Measurements from ENCODE around the gene TTLL12. TPM values are rescaled to one million over a fixed set of nuclear protein-coding genes. Genes with fewer than 3 reads are reported as not detected.

TTLL12 gene
- total RNA-seq, 4 donors from 2014 or later, result 43.6 to 93.9 (median 81.4) TPM

DNA sequence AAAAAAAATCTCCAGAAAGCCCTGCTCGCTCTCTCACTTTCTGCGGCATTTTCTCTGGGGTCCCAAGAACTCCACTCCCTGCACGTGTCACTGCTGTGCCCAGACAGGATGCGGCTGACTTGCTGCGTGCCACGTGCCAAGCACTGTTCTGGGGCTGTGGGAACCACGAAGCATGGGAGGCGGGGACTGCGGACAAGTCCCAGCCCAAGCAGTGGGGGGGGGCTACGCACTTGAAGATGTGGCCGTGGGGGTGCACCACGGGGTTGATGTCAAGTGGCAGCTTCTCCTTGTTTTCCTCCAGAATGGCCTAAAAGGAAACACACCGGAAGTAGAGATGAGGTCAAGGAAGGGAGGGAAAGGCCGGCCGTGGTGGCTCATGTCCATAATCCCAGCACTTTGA is 10.8 kb downstream of the TTLL12 start:
- Histone ChIP-seq H3K4me3 (no peak overlapping the region), H3K27me3 (no peaks in the 10 kb centered on the region), H3K27ac (no peak overlapping the region), H3K9me3 (no peaks in the 10 kb centered on the region), H3K36me3 (peaks cover 78% of the 10 kb centered on the region), H3K4me1 (peaks cover 21% of the 10 kb centered on the region)
- WGBS, result 82% methylated on average over 15 of the region's 15 CpGs
- no peak for DNase-seq (ENCODE audit: low spot score in 2 of 2)
- TF ChIP-seq, protein P1, sequence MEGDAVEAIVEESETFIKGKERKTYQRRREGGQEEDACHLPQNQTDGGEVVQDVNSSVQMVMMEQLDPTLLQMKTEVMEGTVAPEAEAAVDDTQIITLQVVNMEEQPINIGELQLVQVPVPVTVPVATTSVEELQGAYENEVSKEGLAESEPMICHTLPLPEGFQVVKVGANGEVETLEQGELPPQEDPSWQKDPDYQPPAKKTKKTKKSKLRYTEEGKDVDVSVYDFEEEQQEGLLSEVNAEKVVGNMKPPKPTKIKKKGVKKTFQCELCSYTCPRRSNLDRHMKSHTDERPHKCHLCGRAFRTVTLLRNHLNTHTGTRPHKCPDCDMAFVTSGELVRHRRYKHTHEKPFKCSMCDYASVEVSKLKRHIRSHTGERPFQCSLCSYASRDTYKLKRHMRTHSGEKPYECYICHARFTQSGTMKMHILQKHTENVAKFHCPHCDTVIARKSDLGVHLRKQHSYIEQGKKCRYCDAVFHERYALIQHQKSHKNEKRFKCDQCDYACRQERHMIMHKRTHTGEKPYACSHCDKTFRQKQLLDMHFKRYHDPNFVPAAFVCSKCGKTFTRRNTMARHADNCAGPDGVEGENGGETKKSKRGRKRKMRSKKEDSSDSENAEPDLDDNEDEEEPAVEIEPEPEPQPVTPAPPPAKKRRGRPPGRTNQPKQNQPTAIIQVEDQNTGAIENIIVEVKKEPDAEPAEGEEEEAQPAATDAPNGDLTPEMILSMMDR (IDR thresholded peaks at IDR 0.05), result no peak
- TF ChIP-seq EP300 (IDR thresholded peaks at IDR 0.05), result no peak
- no peak for TF ChIP-seq POLR2A (IDR thresholded peaks at IDR 0.05)
- TF ChIP-seq POLR2AphosphoS5 (IDR thresholded peaks at IDR 0.05), result no peak

GRCh38 chr22:43174941-43175531 is 11.9 kb downstream of the TTLL12 start:
- Histone ChIP-seq H3K4me1 (peaks cover 21% of the 10 kb centered on the region), H3K36me3 (peaks cover 77% of the 10 kb centered on the region), H3K27ac (peak overlapping the region; percentile 32), H3K9me3 (no peaks in the 10 kb centered on the region), H3K4me3 (no peak overlapping the region), H3K27me3 (no peaks in the 10 kb centered on the region)
- no peak for DNase-seq (ENCODE audit: low spot score in 2 of 2)
- no peak for TF ChIP-seq POLR2AphosphoS5 (IDR thresholded peaks at IDR 0.05)
- TF ChIP-seq, protein P1 (IDR thresholded peaks at IDR 0.05), result no peak
- TF ChIP-seq POLR2A (IDR thresholded peaks at IDR 0.05), result no peak
- TF ChIP-seq EP300 (IDR thresholded peaks at IDR 0.05), result no peak
- WGBS, result 68% methylated on average over 7 of the region's 9 CpGs

DNA sequence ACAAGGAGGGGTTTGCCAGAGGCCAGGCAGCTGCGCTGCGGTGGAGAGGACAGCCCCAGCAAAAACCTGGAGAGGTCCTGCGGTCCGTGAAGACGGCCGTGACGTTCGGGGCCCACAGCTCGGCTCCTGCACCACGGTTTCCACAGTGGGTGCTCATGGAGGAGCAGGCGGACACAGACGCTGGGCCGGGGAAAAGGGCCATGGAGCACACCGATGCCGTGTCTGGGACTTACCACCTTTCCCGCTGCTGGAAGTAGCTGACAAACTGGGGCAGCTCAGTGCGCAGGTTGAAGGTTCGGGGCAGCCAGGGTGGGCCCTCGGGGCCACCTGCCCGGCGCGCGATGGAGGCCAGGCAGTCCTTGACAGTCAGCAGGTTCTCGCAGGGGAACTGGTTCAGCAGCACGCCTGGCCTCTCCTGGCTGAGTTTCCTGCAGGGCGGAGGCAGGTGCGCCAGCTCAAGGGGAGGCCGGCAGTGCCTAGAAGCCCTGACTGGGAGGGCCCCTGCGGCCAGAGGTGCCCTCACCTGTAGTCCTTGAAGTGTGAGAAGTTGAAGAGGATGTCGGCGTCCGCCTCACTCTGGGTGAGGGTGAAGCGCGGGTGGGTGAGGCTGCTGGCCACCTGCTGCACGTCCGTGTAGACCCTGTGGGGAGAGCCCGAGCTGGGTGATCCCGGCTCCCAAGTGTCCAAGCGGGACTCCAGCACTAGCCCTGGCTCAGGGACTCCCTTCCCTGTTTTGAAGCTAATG is 12.8 kb downstream of the TTLL12 start:
- no peak for DNase-seq (ENCODE audit: low spot score in 2 of 2)
- H3K36me3 ChIP-seq, result peaks cover 76% of the 10 kb centered on the region
- peaks cover 21% of the 10 kb centered on the region for H3K4me1 ChIP-seq
- TF ChIP-seq POLR2A (IDR thresholded peaks at IDR 0.05), result no peak
- no peak for TF ChIP-seq EP300 (IDR thresholded peaks at IDR 0.05)
- no peak for TF ChIP-seq POLR2AphosphoS5 (IDR thresholded peaks at IDR 0.05)
- TF ChIP-seq, protein P1 (IDR thresholded peaks at IDR 0.05), result no peak
- no peak overlapping the region for H3K4me3 ChIP-seq
- 91% methylated on average over 17 of the region's 39 CpGs for WGBS
- H3K9me3 ChIP-seq, result no peaks in the 10 kb centered on the region
- H3K27me3 ChIP-seq, result no peaks in the 10 kb centered on the region
- peak overlapping the region; percentile 32 for H3K27ac ChIP-seq

GRCh38 chr22:43173566-43173965 is 13.4 kb downstream of the TTLL12 start:
- H3K9me3 ChIP-seq, result no peaks in the 10 kb centered on the region
- H3K4me1 ChIP-seq, result peaks cover 23% of the 10 kb centered on the region
- H3K36me3 ChIP-seq, result peaks cover 74% of the 10 kb centered on the region
- 97% methylated on average over 9 of the region's 9 CpGs for WGBS
- H3K27me3 ChIP-seq, result no peaks in the 10 kb centered on the region
- no peak overlapping the region for H3K27ac ChIP-seq
- TF ChIP-seq EP300 (IDR thresholded peaks at IDR 0.05) (no peak), POLR2AphosphoS5 (IDR thresholded peaks at IDR 0.05) (no peak), POLR2A (IDR thresholded peaks at IDR 0.05) (no peak)
- TF ChIP-seq, protein P1 (IDR thresholded peaks at IDR 0.05), result no peak
- no peak for DNase-seq (ENCODE audit: low spot score in 2 of 2)
- no peak overlapping the region for H3K4me3 ChIP-seq

DNA sequence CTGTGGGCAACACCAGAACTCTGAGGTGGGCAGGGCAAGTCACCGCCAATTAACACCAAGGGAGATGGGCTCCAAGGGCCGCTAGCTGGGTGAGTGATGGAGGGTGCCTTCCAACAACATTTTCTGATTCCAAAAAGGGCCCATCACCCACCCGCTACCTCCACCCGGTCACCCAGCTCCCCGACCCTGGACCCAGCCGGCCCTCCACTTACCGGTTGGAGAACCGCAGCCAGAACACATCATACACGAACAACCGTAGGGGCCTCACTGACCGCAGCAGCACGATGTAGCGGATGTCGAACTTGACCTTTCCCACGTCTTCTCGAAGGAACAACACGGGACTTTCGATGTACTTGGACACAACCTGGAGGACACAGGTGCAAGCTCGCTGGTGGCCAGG is 14.7 kb downstream of the TTLL12 start:
- H3K36me3 ChIP-seq, result peaks cover 80% of the 10 kb centered on the region
- no peaks in the 10 kb centered on the region for H3K9me3 ChIP-seq
- TF ChIP-seq POLR2A (IDR thresholded peaks at IDR 0.05) (no peak), POLR2AphosphoS5 (IDR thresholded peaks at IDR 0.05) (no peak)
- TF ChIP-seq, protein P1 (IDR thresholded peaks at IDR 0.05), result no peak
- no peak overlapping the region for H3K27ac ChIP-seq
- no peaks in the 10 kb centered on the region for H3K27me3 ChIP-seq
- WGBS, result 94% methylated on average over 19 of the region's 19 CpGs
- no peak for DNase-seq (ENCODE audit: low spot score in 2 of 2)
- peaks cover 27% of the 10 kb centered on the region for H3K4me1 ChIP-seq
- H3K4me3 ChIP-seq, result no peak overlapping the region
